Neural crest cell (in vitro differentiated cells): ENCODE results near the gene HAPLN2. TPM values are rescaled to one million over a fixed set of nuclear protein-coding genes. Genes with fewer than 3 reads are reported as not detected.

Experiments
- DNase-seq: peaks from one replicate; pipeline ENCODE4 v3.0.0; 2021; ENCODE audit warnings: low read depth, mixed read lengths, low spot score
- H3K27ac Mint-ChIP-seq: one replicate; pipeline ENCODE4 v1.8.0; 2021; ENCODE audit warnings: mild to moderate bottlenecking, mixed read lengths; ENCODE audit not compliant: unreplicated experiment
- H3K27me3 Mint-ChIP-seq: 2 replicates; pipeline ENCODE4 v1.8.0; 2021; ENCODE audit warnings: low read depth, mild to moderate bottlenecking, mixed read lengths
- H3K36me3 Mint-ChIP-seq: 2 replicates; pipeline ENCODE4 v1.8.0; 2021; ENCODE audit warnings: low read depth, mild to moderate bottlenecking, mixed read lengths
- H3K4me1 Mint-ChIP-seq: 2 replicates; pipeline ENCODE4 v1.8.0; 2021; ENCODE audit warnings: mixed read lengths
- H3K4me3 Mint-ChIP-seq: one replicate; pipeline ENCODE4 v1.8.0; 2021; ENCODE audit warnings: mild to moderate bottlenecking, mixed read lengths
- H3K9me3 Mint-ChIP-seq: 2 replicates; pipeline ENCODE4 v1.8.0; 2021; ENCODE audit warnings: mixed read lengths
- total RNA-seq: library from RNA; stranded (reverse); gene quantifications from 2 replicates; pipeline ENCODE4 v1.2.1, GENCODE V29; 2021
- TF ChIP-seq, protein P1 (sequence below): fragments of 200-600 bp; sonication (generic); conservative IDR thresholded peaks from 2 replicates; pipeline ENCODE4 v1.5.0; 2021; ENCODE audit warnings: antibody characterized with exemption, mild to moderate bottlenecking

Gene HAPLN2
- total RNA-seq, 1 donor from 2014 or later: 0.70 TPM

- peak; percentile 71 for DNase-seq
- no peak overlapping the region for H3K27ac Mint-ChIP-seq
- H3K27me3 Mint-ChIP-seq: peaks cover 75% of the 10 kb centered on the region
- TF ChIP-seq, protein P1, sequence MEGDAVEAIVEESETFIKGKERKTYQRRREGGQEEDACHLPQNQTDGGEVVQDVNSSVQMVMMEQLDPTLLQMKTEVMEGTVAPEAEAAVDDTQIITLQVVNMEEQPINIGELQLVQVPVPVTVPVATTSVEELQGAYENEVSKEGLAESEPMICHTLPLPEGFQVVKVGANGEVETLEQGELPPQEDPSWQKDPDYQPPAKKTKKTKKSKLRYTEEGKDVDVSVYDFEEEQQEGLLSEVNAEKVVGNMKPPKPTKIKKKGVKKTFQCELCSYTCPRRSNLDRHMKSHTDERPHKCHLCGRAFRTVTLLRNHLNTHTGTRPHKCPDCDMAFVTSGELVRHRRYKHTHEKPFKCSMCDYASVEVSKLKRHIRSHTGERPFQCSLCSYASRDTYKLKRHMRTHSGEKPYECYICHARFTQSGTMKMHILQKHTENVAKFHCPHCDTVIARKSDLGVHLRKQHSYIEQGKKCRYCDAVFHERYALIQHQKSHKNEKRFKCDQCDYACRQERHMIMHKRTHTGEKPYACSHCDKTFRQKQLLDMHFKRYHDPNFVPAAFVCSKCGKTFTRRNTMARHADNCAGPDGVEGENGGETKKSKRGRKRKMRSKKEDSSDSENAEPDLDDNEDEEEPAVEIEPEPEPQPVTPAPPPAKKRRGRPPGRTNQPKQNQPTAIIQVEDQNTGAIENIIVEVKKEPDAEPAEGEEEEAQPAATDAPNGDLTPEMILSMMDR: peak; percentile 99
- H3K4me3 Mint-ChIP-seq: peak overlapping the region; percentile 61
- peaks cover 44% of the 10 kb centered on the region for H3K4me1 Mint-ChIP-seq
- H3K36me3 Mint-ChIP-seq: no peaks in the 10 kb centered on the region
- no peaks in the 10 kb centered on the region for H3K9me3 Mint-ChIP-seq
Observed at GRCh38 chr1:156656806-156657740, 37.9 kb downstream of the HAPLN2 start.

DNA sequence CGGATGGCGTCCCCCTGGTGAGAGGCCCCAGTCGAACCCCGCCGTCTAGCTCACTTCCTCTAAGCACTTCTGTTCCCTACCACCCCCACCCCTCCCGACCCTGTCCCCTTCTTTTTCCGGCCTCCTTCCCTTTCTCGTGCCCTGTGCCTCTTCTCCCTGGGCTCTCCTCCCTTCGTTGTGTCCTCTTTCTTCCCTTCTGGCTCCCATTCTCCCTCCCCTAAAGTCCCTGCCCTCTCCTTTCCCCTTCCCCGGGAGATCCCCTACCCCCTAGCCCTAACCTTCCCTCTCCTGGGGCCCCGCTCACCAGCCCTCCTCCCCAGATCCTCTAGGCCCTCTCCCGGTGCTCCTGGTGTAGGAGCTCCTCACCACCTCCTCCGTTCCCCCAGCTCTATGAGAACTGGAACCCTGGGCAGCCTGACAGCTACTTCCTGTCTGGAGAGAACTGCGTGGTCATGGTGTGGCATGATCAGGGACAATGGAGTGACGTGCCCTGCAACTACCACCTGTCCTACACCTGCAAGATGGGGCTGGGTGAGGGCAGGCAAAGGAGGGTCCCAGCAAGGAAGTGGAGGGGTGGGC, 38.6 kb downstream of the HAPLN2 start:
- Mint-ChIP-seq H3K27me3 (peaks cover 71% of the 10 kb centered on the region), H3K27ac (no peak overlapping the region), H3K9me3 (no peaks in the 10 kb centered on the region), H3K4me3 (peak overlapping the region; percentile 61), H3K4me1 (peaks cover 52% of the 10 kb centered on the region), H3K36me3 (no peaks in the 10 kb centered on the region)
- TF ChIP-seq, protein P1: no peak
- DNase-seq: no peak

DNA sequence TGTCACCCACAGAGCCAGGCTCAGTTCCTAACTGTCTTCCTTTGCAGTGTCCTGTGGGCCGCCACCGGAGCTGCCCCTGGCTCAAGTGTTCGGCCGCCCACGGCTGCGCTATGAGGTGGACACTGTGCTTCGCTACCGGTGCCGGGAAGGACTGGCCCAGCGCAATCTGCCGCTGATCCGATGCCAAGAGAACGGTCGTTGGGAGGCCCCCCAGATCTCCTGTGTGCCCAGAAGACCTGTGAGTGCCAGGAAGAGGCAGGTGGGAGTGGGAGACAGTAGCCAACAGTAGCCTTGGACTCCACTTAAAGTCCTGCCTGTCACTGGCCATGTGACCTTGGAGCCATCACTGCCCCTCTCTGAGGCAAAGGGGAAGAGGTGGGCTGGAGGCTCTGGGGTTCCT, 39.3 kb downstream of the HAPLN2 start:
- H3K27me3 Mint-ChIP-seq: peaks cover 64% of the 10 kb centered on the region
- DNase-seq: no peak
- H3K4me3 Mint-ChIP-seq: no peak overlapping the region
- H3K27ac Mint-ChIP-seq: no peak overlapping the region
- TF ChIP-seq, protein P1: no peak
- peaks cover 59% of the 10 kb centered on the region for H3K4me1 Mint-ChIP-seq
- no peaks in the 10 kb centered on the region for H3K36me3 Mint-ChIP-seq
- no peaks in the 10 kb centered on the region for H3K9me3 Mint-ChIP-seq

DNA sequence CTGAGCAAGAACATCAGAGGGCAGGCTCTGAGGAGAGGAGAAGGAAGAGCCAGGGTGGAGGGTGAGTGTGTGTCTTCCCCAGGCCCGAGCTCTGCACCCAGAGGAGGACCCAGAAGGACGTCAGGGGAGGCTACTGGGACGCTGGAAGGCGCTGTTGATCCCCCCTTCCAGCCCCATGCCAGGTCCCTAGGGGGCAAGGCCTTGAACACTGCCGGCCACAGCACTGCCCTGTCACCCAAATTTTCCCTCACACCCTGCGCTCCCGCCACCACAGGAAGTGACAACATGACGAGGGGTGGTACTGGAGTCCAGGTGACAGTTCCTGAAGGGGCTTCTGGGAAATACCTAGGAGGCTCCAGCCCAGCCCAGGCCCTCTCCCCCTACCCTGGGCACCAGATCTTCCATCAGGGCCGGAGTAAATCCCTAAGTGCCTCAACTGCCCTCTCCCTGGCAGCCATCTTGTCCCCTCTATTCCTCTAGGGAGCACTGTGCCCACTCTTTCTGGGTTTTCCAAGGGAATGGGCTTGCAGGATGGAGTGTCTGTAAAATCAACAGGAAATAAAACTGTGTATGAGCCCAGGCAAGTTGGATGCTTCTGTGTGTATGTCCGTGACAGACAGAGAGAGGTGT, 39.8 kb downstream of the HAPLN2 start:
- no peak overlapping the region for H3K27ac Mint-ChIP-seq
- H3K4me3 Mint-ChIP-seq: peak overlapping the region; percentile 68
- DNase-seq: no peak
- H3K9me3 Mint-ChIP-seq: no peaks in the 10 kb centered on the region
- peaks cover 59% of the 10 kb centered on the region for H3K27me3 Mint-ChIP-seq
- H3K4me1 Mint-ChIP-seq: peaks cover 64% of the 10 kb centered on the region
- TF ChIP-seq, protein P1: no peak
- H3K36me3 Mint-ChIP-seq: no peaks in the 10 kb centered on the region

DNA sequence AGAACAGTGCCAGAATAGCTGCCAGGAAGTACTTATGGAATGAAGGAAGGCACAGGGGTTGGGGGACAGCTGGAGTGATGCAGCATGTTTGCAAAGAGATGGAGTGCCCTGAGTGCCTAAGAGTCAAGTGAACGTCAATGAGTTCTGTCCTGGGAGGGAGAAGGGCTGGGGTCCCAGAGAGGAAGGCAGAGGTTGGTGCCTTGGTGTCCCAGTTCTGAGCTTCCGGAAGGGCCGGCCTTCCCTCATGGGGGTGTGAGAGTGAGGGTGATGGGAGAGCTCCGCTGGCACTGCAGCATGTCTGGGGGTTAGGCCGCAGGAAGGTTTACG, 40.4 kb downstream of the HAPLN2 start:
- DNase-seq: no peak
- TF ChIP-seq, protein P1: no peak
- Mint-ChIP-seq H3K9me3 (no peaks in the 10 kb centered on the region), H3K4me3 (peak overlapping the region; percentile 68), H3K27me3 (peaks cover 58% of the 10 kb centered on the region), H3K27ac (no peak overlapping the region), H3K4me1 (peaks cover 70% of the 10 kb centered on the region), H3K36me3 (no peaks in the 10 kb centered on the region)
